A549 (cell line): ENCODE measurements around the gene KIF20B. TPM values are rescaled to one million over a fixed set of nuclear protein-coding genes. Genes with fewer than 3 reads are reported as not detected.

Experiments
- ATAC-seq, 2 experiments: fragments of 200-7000 bp in 1 of 2; fragments of >200 bp in 1 of 2; cut with Nextera tagmentation in 1 of 2; cut with Tn5 transposase in 1 of 2; 3 replicates each; pipeline versions ENCODE4 v1.8.0 to v1.9.1; 2018 to 2020; ENCODE audit warnings: mild to moderate bottlenecking in 1 of 2, moderate library complexity in 1 of 2
- CTCF ChIA-PET: fragments of 300-600 bp; sonication (Branson Sonifier 250); formaldehyde crosslinking; extraction: SDS; loops from one replicate; lab custom pipeline; 2021; ENCODE audit warnings: antibody characterized with exemption, inconsistent platforms; lab: Yijun Ruan, JAX
- POLR2A ChIA-PET: fragments of 350-600 bp; formaldehyde crosslinking; extraction: SDS; loops from one replicate; lab custom pipeline; 2021; ENCODE audit warnings: antibody characterized with exemption, inconsistent platforms; lab: Yijun Ruan, JAX
- DNase-seq, 2 experiments: peaks; one replicate each; pipeline versions ENCODE4 v3.0.0 to v3.0.0-alpha.2; 2011 to 2016; ENCODE audit warnings: low read depth in 1 of 2, low spot score in 1 of 2
- FAIRE-seq: peaks from 2 replicates; lab custom pipeline; 2011; peaks lifted over from hg19 to GRCh38; lab: Jason Lieb, UNC
- H3K27ac ChIP-seq, 2 experiments: fragments of >200 bp; sonication (Bioruptor Twin); formaldehyde crosslinking; 3 replicates each; pipeline ENCODE4 v1.5.1; 2016 to 2017
- H3K4me1 ChIP-seq: fragments of >200 bp; sonication (Bioruptor Twin); formaldehyde crosslinking; 3 replicates; pipeline ENCODE4 v1.6.1; 2016
- H3K4me2 ChIP-seq: fragments of >200 bp; sonication (Bioruptor Twin); formaldehyde crosslinking; 3 replicates; pipeline ENCODE4 v1.6.1; 2016
- H3K4me3 ChIP-seq: fragments of >200 bp; sonication (Bioruptor Twin); formaldehyde crosslinking; 3 replicates; pipeline ENCODE4 v1.5.1; 2016
- H3K9me3 ChIP-seq: fragments of >200 bp; sonication (Bioruptor Twin); formaldehyde crosslinking; 3 replicates; pipeline ENCODE4 v1.6.1; 2016
- ATOH8 ChIP-seq: fragments of 250-450 bp; sonication (Bioruptor Pico); IDR thresholded peaks from 2 replicates; pipeline ENCODE4 v1.5.0; 2020; ENCODE audit warnings: low read depth, mild to moderate bottlenecking, moderate library complexity
- CBX2 ChIP-seq: fragments of 200-600 bp; sonication (generic); IDR thresholded peaks from 2 replicates; pipeline ENCODE4 v1.6.1; 2016; ENCODE audit warnings: low read depth, mild to moderate bottlenecking, borderline replicate concordance
- CBX8 ChIP-seq: fragments of 200-600 bp; sonication (generic); IDR thresholded peaks from 2 replicates; pipeline ENCODE4 v1.6.1; 2016
- CEBPB ChIP-seq, 2 experiments: fragments of >200 bp in 1 of 2; sonication (Bioruptor Twin) in 1 of 2; formaldehyde crosslinking in 1 of 2; IDR thresholded peaks; 2 replicates each; pipeline ENCODE4 v1.6.1; 2012 to 2016
- CHD4 ChIP-seq: fragments of 200-600 bp; sonication (generic); IDR thresholded peaks from 2 replicates; pipeline ENCODE4 v1.6.1; 2016; ENCODE audit warnings: antibody characterized with exemption, mild to moderate bottlenecking, borderline replicate concordance
- E2F6 ChIP-seq: IDR thresholded peaks from 2 replicates; pipeline ENCODE4 v1.6.1; 2012; ENCODE audit warnings: low read depth, borderline replicate concordance
- EHF ChIP-seq: fragments of 250-450 bp; sonication (Bioruptor Pico); IDR thresholded peaks from 2 replicates; pipeline ENCODE4 v1.5.0; 2020; ENCODE audit warnings: mild to moderate bottlenecking
- ESRRA ChIP-seq: fragments of 150-350 bp; IDR thresholded peaks from 2 replicates; pipeline ENCODE4 v1.6.1; 2014; ENCODE audit warnings: mild to moderate bottlenecking, low read length, borderline replicate concordance
- FOSL2 ChIP-seq, 2 experiments: fragments of 450-650 bp in 1 of 2; fragments of >200 bp in 1 of 2; sonication (Bioruptor Twin) in 1 of 2; formaldehyde crosslinking; IDR thresholded peaks; 2 replicates each; pipeline versions ENCODE4 v1.5.0 to v1.6.1; 2016 to 2020; ENCODE audit warnings: mild to moderate bottlenecking in 1 of 2, moderate library complexity in 1 of 2
- FOXS1 ChIP-seq: fragments of 250-450 bp; sonication (Bioruptor Pico); IDR thresholded peaks from 2 replicates; pipeline ENCODE4 v1.5.0; 2020; ENCODE audit warnings: mild to moderate bottlenecking, moderate library complexity
- GATA3 ChIP-seq: IDR thresholded peaks from 2 replicates; pipeline ENCODE4 v1.6.1; 2012; ENCODE audit warnings: borderline replicate concordance
- HDAC2 ChIP-seq: fragments of 200-600 bp; sonication (generic); IDR thresholded peaks from 2 replicates; pipeline ENCODE4 v1.6.1; 2016
- HEYL ChIP-seq: fragments of 250-450 bp; sonication (Bioruptor Pico); IDR thresholded peaks from 2 replicates; pipeline ENCODE4 v1.8.0; 2021; ENCODE audit warnings: mild to moderate bottlenecking, moderate library complexity
- HOXA7 ChIP-seq: fragments of 250-450 bp; sonication (Bioruptor Pico); IDR thresholded peaks from 2 replicates; pipeline ENCODE4 v1.5.0; 2020; ENCODE audit warnings: mild to moderate bottlenecking, moderate library complexity
- HOXB13 ChIP-seq: fragments of 250-450 bp; sonication (Bioruptor Pico); IDR thresholded peaks from 2 replicates; pipeline ENCODE4 v1.5.0; 2020; ENCODE audit warnings: low read depth, mild to moderate bottlenecking, moderate library complexity
- KDM1A ChIP-seq: fragments of 200-600 bp; sonication (generic); IDR thresholded peaks from 2 replicates; pipeline ENCODE4 v1.6.1; 2016; ENCODE audit warnings: low read depth, mild to moderate bottlenecking
- MYC ChIP-seq: IDR thresholded peaks from 2 replicates; pipeline ENCODE4 v1.6.1; 2012; ENCODE audit warnings: mild to moderate bottlenecking, inconsistent platforms, low read length, improper control_type of control experiment, borderline replicate concordance
- NR3C1 ChIP-seq: fragments of >200 bp; sonication (Bioruptor Twin); formaldehyde crosslinking; IDR thresholded peaks from 3 replicates; pipeline ENCODE4 v1.6.1; 2017
- POLR2A ChIP-seq: IDR thresholded peaks from 2 replicates; pipeline ENCODE4 v1.6.1; 2012; ENCODE audit warnings: mild to moderate bottlenecking, low read length
- RAD21 ChIP-seq, 2 experiments: fragments of >200 bp in 1 of 2; sonication (Bioruptor Twin) in 1 of 2; formaldehyde crosslinking in 1 of 2; IDR thresholded peaks in 1 of 2; conservative IDR thresholded peaks in 1 of 2; 2 replicates in 1 of 2; 3 replicates in 1 of 2; pipeline ENCODE4 v1.6.1; 2012 to 2018; ENCODE audit warnings: inconsistent platforms in 1 of 2
- RCOR1 ChIP-seq: fragments of 150-350 bp; IDR thresholded peaks from 2 replicates; pipeline ENCODE4 v1.6.1; 2014; ENCODE audit warnings: antibody characterized with exemption, low read length, low read depth
- SMC3 ChIP-seq: fragments of >200 bp; sonication (Bioruptor Twin); formaldehyde crosslinking; IDR thresholded peaks from 3 replicates; pipeline ENCODE4 v1.6.1; 2018; ENCODE audit warnings: inconsistent platforms
- ZFP36 ChIP-seq: fragments of 450-650 bp; IDR thresholded peaks from 2 replicates; pipeline ENCODE4 v1.6.1; 2014; ENCODE audit warnings: borderline replicate concordance; ENCODE audit not compliant: partially characterized antibody
- ZNF302 ChIP-seq: fragments of 250-450 bp; sonication (Bioruptor Pico); IDR thresholded peaks from 2 replicates; pipeline ENCODE4 v1.9.0; 2021; ENCODE audit warnings: inconsistent platforms, mild to moderate bottlenecking, moderate library complexity
- ZSCAN20 ChIP-seq: fragments of 250-450 bp; sonication (Bioruptor Pico); IDR thresholded peaks from 2 replicates; pipeline ENCODE4 v1.8.0; 2022; ENCODE audit warnings: mild to moderate bottlenecking, moderate library complexity
- WGBS: methylation state at CpG from one replicate; pipeline ENCODE4 v1.1.6; 2017; ENCODE audit errors: missing lambda C conversion rate; 5-methylcytosine and 5-hydroxymethylcytosine counted together
- polyA plus RNA-seq, 4 experiments: library from polyadenylated mRNA; depleted of rRNA in 3 of 4; stranded (reverse); fragments of >200 nt; fragmentation: RNase III in 1 of 4; extraction: RNeasy Plus Mini Kit Qiagen cat#74134 plus additional on column Dnase treatment in 1 of 4; gene quantifications; 2 replicates in 3 of 4; 3 replicates in 1 of 4; pipeline ENCODE4 v1.2.3, GENCODE V29; 2011 to 2017
- TF ChIP-seq, protein P1 (sequence below): IDR thresholded peaks from 2 replicates; pipeline ENCODE4 v1.6.1; 2012
- TF ChIP-seq, protein P2 (sequence below): fragments of >200 bp; sonication (Bioruptor Twin); formaldehyde crosslinking; IDR thresholded peaks from 3 replicates; pipeline ENCODE4 v1.6.1; 2016
- TF ChIP-seq, protein P3 (sequence below): fragments of 250-450 bp; sonication (Bioruptor Pico); IDR thresholded peaks from 2 replicates; pipeline ENCODE4 v1.5.0; 2021; ENCODE audit warnings: mild to moderate bottlenecking, moderate library complexity, borderline replicate concordance

KIF20B gene
- polyA plus RNA-seq, 2 of the 4 experiments (the other 2 are of a cell fraction), result 12.6 to 14.8 TPM

DNA sequence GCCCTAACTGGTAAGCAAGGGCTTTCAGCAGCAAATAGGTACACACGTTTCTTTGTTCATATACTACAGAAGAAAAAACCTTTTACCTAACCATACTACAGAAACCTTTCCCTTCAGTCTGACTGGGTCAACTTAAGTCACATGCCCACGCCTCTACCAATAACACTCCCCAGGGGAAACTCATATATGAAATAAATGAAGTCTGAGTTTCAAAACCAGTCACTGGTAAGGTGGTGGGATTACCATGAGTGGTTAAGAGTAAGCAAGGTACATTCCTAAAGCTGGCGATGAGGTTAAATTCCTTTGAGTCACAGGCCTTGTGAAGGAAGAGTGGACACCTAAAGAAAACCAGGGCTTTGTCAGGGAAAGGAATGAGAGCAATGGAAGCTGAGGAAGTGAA, 21.4 kb upstream of the KIF20B start:
- H3K4me2 ChIP-seq, result no peak overlapping the region
- no peaks in the 10 kb centered on the region for H3K4me1 ChIP-seq
- ATAC-seq (no peak), DNase-seq (no peak), FAIRE-seq (no peak)
- H3K4me3 ChIP-seq, result no peak overlapping the region
- POLR2A ChIA-PET, result no interaction called here
- no peaks in the 10 kb centered on the region for H3K9me3 ChIP-seq
- no peak for TF ChIP-seq ZSCAN20 (CRISPR knock-in tag)
- TF ChIP-seq ATOH8, result no peak
- TF ChIP-seq RAD21 (conservative IDR thresholded peaks at IDR 0.05 in 1 of 2, IDR thresholded peaks at IDR 0.05 in 1 of 2), result no peak
- TF ChIP-seq ZFP36, result no peak
- TF ChIP-seq, protein P1, sequence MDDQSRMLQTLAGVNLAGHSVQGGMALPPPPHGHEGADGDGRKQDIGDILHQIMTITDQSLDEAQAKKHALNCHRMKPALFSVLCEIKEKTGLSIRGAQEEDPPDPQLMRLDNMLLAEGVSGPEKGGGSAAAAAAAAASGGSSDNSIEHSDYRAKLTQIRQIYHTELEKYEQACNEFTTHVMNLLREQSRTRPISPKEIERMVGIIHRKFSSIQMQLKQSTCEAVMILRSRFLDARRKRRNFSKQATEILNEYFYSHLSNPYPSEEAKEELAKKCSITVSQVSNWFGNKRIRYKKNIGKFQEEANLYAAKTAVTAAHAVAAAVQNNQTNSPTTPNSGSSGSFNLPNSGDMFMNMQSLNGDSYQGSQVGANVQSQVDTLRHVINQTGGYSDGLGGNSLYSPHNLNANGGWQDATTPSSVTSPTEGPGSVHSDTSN, result no peak
- no peak for TF ChIP-seq MYC
- TF ChIP-seq EHF (CRISPR knock-in tag), result no peak
- CTCF ChIA-PET, result no interaction called here
- no peak overlapping the region for H3K27ac ChIP-seq
- 58% methylated on average over 3 of the region's 3 CpGs for WGBS

- Histone ChIP-seq H3K4me1 (no peaks in the 10 kb centered on the region), H3K4me2 (no peak overlapping the region), H3K27ac (no peak overlapping the region), H3K4me3 (no peak overlapping the region), H3K9me3 (no peaks in the 10 kb centered on the region)
- ATAC-seq, result no peak
- TF ChIP-seq FOXS1 (CRISPR knock-in tag) (no peak), ATOH8 (no peak), HOXA7 (CRISPR knock-in tag) (no peak), CBX2 (no peak), RAD21 (conservative IDR thresholded peaks at IDR 0.05 in 1 of 2, IDR thresholded peaks at IDR 0.05 in 1 of 2) (no peak), CBX8 (no peak), ESRRA (no peak), HOXB13 (CRISPR knock-in tag) (no peak), HEYL (CRISPR knock-in tag) (no peak)
- TF ChIP-seq, protein P2, sequence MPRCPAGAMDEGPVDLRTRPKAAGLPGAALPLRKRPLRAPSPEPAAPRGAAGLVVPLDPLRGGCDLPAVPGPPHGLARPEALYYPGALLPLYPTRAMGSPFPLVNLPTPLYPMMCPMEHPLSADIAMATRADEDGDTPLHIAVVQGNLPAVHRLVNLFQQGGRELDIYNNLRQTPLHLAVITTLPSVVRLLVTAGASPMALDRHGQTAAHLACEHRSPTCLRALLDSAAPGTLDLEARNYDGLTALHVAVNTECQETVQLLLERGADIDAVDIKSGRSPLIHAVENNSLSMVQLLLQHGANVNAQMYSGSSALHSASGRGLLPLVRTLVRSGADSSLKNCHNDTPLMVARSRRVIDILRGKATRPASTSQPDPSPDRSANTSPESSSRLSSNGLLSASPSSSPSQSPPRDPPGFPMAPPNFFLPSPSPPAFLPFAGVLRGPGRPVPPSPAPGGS, result no peak
- TF ChIP-seq, protein P1, result no peak
- ChIA-PET CTCF (no interaction called here), POLR2A (interaction anchor here (1.4 kb wide), 1 partner anchor 17 kb away, joined by 5 read pairs; the partner anchor contains the start of gene KIF20B)
- no peak for FAIRE-seq
- WGBS, result 54% methylated on average over 5 of the region's 5 CpGs
- DNase-seq, result no peak
Observed at GRCh38 chr10:89683883-89684282, 17.5 kb upstream of the KIF20B start.

- H3K9me3 ChIP-seq, result no peaks in the 10 kb centered on the region
- no peak overlapping the region for H3K4me2 ChIP-seq
- WGBS, result 76% methylated on average over 2 of the region's 2 CpGs
- H3K4me3 ChIP-seq, result no peak overlapping the region
- CTCF ChIA-PET, result no interaction called here
- H3K4me1 ChIP-seq, result no peaks in the 10 kb centered on the region
- POLR2A ChIA-PET, result interaction anchor here (1.4 kb wide), 1 partner anchor 17 kb away, joined by 5 read pairs; the partner anchor contains the start of gene KIF20B
- FAIRE-seq (no peak), ATAC-seq (no peak; a peak in 2 of 6 replicates), DNase-seq (no peak)
- H3K27ac ChIP-seq, result no peak overlapping the region
- TF ChIP-seq ZNF302 (CRISPR knock-in tag), result no peak
- TF ChIP-seq SMC3, result no peak
- TF ChIP-seq POLR2A, result no peak
- no peak for TF ChIP-seq KDM1A
- no peak for TF ChIP-seq MYC
- TF ChIP-seq E2F6, result no peak
- no peak for TF ChIP-seq HDAC2
- no peak for TF ChIP-seq RCOR1
- TF ChIP-seq, protein P3, sequence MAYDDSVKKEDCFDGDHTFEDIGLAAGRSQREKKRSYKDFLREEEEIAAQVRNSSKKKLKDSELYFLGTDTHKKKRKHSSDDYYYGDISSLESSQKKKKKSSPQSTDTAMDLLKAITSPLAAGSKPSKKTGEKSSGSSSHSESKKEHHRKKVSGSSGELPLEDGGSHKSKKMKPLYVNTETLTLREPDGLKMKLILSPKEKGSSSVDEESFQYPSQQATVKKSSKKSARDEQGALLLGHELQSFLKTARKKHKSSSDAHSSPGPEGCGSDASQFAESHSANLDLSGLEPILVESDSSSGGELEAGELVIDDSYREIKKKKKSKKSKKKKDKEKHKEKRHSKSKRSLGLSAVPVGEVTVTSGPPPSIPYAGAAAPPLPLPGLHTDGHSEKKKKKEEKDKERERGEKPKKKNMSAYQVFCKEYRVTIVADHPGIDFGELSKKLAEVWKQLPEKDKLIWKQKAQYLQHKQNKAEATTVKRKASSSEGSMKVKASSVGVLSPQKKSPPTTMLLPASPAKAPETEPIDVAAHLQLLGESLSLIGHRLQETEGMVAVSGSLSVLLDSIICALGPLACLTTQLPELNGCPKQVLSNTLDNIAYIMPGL, result no peak
- no peak for TF ChIP-seq NR3C1
- no peak for TF ChIP-seq GATA3
- TF ChIP-seq CEBPB (IDR thresholded peaks at IDR 0.05), result no peak
- TF ChIP-seq CBX8, result no peak
- TF ChIP-seq CHD4, result no peak
- no peak for TF ChIP-seq FOSL2 (IDR thresholded peaks at IDR 0.05)
- TF ChIP-seq FOSL2 (CRISPR knock-in tag; IDR thresholded peaks at IDR 0.05), result no peak
- no peak for TF ChIP-seq ESRRA
Observed at GRCh38 chr10:89684604-89685003, 16.8 kb upstream of the KIF20B start.
